Islet precursor cell (in vitro differentiated cells): ENCODE results near the gene CNKSR3.

Experiments used
- DNase-seq: peaks from one replicate; pipeline ENCODE4 v3.0.0-alpha.2; 2018

Gene CNKSR3

DNA sequence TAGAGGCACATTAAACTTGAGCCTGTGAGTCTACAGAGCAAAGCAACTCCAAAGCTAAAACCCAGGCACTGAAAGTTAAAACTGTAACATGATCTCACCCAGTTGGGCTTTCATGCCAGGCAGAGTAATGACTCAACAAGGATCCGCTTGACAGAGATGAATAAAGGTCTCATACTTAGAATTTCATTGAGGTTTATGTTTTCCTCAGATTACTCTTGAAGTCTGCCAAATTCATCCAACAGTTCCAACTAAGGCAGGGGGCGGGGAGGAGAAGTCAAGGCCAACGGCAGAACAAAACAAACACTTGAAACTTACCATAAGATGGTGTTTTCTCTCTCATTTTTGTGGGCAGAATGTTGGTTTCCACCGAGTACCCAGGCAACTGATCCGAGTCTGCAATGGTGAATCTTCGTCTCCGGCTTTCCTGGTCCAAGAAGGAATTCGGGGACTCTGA is 99.8 kb downstream of the CNKSR3 start:
- peak; percentile 61 for DNase-seq

DNA sequence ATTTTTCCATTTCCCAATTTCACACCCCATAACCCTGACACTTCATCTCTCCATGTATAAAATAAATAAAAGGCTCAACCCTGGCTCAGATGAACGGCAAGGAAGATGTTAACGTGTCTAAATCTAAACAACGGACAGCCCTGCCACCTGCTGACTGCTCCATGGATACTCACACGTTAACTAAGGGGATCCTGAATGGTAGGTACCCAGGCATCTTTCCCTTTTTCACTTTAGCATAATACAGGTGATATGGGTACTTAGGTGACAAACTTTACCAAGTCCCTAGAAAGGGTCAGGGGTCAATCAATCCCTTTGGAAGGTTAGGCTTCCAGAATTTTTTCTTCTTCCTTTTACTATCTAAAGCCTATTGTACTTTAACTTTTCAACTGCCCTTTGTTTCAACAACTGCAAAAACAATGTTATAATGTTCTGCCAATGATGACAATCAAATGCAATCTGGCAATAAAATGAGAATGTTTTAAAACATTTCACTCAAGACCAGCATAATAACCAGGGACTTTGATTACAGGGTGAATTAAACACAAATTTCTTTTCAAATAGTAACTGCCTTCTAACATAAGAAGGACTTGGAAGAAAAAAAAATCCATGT is 101.5 kb downstream of the CNKSR3 start:
- no peak for DNase-seq

DNA sequence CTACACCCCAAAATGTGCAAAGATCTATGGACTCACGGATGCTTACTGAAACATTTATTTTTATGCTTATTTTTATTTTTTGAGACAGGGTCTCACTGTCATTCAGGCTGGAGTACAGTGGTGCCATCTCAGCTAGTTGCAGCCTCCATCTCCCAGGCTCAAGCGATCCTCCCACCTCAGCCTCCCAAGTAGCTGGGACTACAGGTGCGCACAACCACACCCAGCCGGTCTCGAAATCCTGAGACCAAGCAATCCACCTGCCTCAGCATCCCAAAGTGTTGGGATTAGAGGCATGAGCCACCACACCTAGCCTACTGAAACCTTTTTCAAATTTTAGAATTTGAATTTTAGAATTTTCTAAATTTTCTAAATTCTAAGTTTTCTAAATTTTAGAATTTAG is 103.0 kb downstream of the CNKSR3 start:
- no peak for DNase-seq

DNA sequence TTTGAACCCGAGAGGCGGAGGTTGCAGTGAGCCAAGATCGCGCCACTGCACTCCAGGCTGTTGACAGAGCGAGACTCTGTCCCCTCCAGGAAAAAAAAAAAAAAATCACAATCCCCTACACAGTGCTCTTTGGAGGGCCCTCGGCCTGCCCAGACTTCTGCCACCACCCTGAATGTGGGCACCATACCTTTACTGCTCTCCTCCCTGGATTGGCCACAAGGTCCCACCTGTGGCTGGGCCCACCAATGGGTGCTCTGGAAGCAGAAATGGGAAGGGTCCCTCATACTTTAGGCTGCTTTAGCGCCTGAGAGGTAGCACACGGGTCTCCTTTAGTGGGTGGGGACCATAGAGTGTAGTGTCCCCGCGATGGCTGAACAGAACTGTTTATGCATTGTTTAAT is 103.6 kb downstream of the CNKSR3 start:
- DNase-seq = no peak

DNA sequence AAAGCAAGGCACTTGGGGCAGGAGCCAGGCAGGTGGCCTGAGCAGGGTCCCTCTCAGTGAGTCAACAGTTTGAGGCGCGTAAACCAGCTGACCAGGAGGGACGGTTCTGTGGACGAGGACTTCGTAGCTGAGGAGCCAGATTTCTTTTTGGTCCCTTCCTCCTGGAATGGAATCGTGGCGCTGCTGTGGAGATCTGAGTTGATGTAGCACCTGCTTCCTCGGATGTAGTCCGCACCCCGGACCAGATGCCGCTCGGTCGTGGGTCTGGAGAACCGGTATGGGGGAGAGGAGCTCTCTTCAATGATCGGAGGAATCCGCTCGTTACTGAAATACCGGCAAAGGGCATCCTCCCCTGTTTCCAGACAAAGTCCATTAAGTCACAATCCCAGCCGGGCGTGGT is 104.2 kb downstream of the CNKSR3 start:
- no peak for DNase-seq

DNA sequence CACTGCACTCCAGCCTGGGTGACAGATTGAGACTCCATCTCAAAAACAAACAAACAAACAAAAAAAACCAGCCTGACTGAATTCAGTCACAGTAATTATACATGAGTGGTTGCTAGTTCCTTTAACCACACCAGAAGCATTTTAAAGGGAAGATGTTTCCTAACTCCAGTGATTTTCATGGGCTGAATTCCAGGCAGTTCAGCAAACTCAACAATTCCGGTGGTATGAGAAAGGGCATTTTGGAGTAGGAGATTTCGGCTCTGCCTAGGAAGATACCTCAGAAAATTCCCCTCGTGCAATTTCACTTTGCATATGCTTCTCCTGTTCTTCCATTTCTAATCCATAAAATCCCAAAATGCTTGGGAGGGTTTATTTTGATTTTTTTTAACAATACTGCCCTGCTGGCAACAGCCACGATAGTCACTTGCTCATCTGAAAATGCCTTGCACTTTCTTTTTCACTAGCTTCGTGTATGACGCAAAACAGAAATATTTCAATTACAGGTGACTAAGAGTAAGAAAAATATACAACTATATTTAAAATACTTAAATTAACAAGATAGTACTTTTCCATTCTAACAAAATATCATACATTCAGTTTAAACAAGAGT is 105.6 kb downstream of the CNKSR3 start:
- DNase-seq = no peak

DNA sequence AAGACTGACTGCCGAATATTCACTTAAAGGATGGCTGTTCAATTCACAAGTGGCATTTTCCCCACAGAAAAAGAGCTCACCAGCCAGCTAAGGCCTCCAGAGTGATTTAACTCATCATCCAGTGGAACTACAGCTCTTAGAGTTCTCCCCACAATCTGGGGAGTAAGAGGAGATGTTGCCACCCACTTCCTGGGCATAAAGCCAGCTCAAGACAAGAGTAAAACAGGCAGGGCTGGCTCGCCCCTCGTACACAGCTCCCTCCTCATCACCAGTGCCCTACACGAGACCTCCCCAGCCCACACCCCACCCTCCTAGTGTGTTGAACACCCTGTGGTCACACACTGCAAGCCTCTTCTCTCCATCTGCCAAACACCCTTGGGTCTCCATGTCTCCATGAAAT is 106.7 kb downstream of the CNKSR3 start:
- DNase-seq = no peak

DNA sequence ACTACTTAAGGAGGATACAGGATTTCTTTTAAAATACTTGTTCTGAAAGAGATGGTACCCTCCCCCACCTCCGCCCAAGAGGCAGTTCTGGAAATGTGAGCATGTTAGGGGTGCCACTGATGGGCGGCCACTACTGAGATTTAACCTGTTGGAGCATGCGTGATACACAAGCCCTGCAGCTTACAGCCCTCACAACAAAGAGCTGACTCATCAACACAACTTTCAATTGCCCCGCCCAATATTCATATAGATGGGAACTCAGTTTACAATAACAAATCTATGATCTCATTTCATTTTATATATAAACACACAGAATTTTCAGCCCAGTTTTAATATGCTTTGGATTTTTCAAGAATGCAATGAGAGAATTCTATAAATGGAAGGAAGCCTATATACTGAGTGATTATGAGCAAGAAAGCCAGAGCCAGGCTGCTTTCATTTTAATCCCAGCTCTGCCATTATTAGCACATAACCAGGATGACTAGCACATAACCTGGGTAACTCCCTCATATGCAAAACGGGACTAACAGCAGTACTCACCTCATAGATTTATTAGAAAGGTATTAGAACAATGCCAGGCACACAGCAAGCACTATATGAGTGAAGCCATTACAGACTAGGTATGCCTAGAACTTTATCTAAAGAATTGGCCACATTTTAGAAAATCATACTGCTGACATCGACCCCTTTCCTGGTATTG is 108.3 kb downstream of the CNKSR3 start:
- no peak for DNase-seq

DNA sequence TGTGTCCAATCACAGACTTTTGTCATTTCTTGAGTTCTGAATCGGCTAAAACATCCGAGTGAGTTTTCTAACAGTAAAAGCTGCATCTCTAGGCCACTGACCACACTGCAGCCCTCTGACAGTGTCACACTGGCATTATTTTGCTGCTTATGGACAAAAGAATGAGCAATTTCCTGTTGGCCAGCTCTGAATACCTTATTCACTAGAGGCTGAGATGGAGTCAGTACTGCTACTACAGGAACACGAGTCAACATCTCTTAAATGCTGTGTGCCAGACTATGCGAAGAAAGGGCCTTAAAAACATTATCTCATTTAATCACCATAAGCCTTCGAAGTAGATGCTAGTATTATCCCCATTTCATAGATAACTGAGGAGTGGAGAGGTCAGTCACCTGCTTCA is 111.4 kb downstream of the CNKSR3 start:
- no peak for DNase-seq

DNA sequence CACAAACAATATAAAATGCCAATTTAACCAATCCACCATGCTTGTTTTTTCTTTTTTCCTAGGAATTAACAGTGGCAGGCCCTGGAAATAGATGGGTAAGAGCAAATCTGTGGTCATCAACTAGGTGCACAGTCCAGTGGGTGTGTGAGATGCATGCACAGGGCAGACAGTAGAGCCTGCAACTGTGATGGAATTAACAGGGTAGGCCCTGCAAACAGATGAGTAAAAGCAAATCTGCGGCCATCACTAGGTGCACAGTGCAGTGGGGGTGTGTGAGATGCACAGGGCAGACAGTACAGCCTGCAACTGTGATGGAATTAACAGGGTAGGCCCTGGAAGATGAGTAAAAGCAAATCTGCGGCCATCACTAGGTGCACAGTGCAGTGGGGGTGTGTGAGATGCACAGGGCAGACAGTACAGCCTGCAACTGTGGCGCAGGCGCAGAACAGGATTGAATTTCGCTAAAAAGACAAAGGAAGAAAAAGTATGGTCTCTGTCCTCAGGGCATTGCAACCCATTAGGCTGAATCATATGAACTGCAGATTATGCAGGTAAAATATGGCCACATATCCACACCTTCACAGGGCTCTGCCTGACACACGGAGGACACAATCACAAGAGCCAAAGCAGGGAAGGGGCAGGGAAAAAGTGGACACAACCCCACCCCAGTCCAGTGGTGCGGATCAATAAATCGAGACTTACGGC is 112.8 kb downstream of the CNKSR3 start:
- no peak for DNase-seq

DNA sequence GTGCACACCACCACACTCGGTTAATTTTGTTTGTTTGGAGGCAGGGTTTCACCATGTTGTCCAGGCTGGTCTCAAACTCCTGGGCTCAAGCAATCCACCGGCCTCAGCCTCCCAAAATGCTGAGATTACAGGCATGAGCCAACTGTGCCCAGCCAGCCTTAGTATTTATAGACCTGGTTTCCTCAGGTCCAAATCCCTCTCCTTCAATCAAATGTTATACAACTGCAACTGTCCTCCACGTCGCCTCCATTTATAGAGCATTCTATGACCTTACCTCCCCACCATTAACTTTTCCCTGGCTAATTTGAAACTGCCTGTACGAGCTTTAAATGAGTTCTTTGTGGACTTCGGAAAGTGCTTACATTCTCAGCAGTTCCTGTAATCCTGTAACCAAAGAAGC is 114.6 kb downstream of the CNKSR3 start:
- DNase-seq = no peak

DNA sequence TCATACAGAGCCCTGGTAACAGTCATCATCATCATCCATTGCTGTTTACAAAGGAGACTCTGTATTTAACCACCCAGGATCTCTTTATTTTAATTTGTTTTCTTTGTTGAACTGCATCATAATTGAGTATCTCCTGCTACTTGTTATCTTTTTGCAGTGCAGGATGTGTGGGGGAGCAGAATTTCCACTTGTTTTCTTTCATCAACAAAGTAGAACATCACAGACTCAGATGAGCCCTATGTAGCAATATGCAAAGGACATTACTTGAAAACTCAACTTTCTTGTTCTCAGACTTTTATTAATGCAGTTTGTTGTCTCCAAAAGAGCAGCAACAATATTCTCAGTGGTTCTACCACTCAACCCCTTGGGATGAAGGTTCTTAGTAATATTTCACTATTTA is 115.2 kb downstream of the CNKSR3 start:
- DNase-seq = no peak

DNA sequence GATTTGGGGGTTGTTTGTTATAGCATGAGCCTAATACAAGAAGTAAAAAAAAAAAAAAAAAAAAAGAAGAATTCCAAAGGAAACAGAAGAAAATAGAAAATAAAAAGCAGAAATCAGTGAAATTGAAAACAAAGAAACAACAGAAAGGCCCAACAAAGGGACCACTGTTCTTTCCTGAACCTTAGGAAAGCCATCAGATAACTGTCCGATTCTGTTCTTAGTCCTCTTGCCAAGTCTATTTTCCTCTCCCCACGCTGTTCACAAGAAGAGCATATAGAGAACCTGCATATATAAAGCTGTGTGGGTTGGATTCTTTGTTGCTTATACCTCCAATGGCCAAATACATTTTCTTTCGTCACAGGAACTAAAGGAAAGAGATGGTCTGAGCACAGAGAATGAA is 115.9 kb downstream of the CNKSR3 start:
- no peak for DNase-seq

DNA sequence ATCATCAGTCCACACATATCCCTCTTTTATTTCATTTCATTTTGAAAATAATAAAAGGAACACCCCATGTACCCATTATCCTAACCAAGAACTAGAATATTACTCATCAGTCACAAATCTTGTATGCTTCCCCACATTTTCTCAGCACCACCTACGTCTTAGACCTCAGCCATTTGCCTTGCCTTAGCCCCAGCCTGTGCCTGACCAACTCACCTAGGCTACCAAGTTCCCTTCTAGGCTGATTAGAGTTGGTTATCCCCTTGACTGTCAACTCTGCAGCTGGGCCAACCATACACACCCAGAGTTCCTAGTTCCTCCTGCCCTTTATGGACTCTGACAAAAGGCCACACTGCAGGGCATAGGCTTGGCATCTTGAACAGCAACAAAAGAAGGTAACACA is 120.5 kb downstream of the CNKSR3 start:
- no peak for DNase-seq

DNA sequence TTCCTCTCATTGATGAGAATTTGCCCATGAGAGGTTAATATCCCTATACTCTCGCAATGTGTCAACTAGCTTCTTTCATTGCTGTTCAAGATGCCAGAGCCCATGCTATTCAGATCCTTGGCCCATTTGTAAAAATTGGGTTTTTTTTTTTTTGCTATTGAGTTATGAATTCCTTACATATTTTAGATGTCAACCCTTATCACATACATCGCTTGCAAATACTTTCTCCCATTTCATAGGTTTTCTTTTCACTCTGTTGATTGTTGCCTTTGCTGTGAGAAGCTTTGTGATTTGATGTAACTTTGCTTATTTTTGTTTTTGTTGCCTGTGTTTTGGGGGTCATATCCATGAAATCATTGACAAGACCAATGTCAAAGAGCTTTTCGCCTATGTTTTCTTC is 121.7 kb downstream of the CNKSR3 start:
- DNase-seq = no peak

DNA sequence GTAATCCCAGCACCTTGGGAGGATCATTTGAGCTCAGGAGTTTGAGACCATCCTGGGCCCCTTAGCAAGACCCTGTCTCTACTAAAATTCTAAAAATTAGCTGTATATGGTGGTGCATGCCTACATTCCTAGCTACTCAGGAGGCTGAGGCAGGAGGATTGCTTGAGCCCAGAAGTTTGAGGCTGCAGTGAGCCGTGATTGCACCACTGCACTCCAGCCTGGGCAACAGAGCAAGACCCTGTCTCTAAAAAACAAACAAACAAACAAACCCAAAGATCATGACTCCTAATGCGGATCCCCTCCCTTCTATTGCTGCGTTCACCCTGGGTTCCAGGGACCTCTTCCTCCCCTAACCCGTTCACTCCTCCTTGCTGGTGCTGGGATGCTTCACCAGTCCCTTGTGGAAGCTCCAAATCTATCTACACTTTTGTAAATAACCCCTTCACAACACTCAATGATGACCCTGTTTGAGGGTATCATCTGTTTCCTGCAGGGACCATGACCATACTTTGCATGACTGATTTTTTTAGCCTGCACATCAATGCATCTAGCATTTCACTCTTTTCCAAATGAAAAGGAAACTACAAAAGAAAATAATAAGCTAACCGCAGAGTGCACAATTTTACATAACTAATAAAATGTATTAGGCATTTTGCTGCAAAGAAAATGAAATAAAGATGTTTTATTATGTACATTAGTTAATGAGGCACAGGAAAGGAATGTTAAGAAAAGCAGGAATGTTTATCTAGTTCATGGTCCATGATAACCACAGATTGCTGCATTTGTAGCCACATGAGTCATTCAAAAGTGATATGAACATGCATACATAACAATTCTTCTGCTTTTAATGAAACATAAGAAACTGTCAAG is 123.4 kb downstream of the CNKSR3 start:
- DNase-seq = no peak

DNA sequence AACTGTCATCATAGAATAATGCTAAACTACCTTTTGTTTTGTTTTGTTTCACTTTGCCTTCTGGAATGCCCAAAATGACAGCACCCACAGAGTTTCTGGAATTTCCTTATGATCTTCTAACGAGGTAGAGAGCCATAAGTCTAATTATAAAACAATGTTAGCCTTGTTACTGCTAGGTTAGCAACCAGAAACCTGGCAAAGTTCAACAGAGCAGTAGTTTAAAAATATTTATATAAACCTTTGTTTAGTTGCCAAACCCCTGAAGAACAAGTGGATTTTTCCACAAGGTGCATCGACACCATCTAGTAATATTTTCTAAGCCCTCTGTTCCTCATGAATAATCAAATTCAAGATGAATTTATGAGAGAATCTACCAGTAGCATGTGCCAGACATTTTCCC is 126.3 kb downstream of the CNKSR3 start:
- DNase-seq = no peak

DNA sequence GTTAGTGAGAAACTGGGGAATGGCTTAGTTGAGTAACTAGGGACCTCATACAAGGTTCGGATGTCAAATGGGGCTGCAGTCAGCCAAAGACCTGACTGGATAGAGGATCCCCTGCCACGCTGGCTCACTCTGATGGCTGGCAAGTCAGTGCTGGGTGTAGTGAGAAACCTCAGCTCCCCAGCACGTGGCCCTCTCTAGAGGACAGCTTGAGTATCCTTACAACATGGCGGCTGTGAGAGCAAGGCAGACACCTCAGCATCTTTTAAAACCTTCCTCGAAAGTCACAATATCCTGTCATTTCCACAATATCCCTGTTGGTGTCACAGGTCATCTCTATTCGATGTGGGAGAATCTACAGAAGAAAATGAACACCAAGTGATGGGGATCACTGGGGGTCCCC is 127.2 kb downstream of the CNKSR3 start:
- DNase-seq = no peak

DNA sequence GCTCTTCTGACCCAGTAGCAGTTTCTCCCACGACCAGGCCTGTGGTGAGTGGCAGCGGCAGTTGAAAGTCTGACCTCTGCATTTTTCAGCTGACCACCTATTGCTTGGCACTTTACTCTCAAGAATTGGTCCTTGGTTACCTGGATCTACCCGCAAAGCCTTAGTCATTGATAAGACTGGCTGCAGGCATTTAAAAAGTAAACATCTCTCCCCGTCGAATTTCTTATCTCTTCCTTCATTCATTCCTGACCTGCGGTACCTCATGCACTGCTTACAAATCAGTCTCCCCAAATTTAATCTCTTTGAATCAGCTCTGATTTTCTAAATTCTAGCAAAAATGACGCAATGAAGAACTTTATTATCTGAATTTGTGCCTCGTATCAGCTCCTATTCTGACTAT is 127.7 kb downstream of the CNKSR3 start:
- DNase-seq = no peak

DNA sequence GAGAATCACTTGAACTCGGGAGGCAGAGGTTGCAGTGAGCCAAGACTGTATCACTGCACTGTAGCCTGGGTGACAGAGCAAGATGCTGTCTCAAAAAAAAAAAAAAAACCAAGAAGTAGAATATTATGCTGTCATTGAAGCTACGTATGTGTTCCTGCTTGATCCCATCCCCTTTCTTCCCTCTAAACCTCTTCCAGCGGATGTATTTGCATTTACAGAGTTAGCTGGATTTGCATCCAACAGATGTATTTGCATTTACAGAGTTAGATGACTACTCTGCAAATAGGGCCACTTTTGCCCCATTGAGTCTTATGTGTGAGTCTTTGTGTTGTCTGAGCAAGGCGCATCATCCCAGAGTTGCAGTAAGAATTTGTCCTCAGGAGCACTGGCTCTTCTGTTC is 128.9 kb downstream of the CNKSR3 start:
- no peak for DNase-seq

DNA sequence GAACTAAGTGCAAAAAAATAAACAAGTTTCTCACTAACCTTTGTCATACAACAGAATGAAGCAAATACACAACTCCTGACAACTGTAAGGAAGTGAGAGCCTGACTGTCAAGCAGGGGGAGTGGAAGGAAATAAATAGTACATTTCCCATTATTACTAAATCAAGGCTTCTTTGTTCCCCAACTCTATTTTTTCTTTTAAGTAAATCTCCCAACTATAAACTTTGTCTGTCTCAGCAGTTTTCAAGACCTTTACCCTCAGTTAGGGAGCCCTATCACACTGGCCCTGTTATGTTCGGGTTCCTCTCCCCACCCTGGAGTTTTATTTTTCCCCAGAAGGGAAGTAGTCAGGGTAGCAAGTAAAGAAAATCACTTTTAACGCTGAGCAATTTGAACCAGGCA is 129.7 kb downstream of the CNKSR3 start:
- no peak for DNase-seq

DNA sequence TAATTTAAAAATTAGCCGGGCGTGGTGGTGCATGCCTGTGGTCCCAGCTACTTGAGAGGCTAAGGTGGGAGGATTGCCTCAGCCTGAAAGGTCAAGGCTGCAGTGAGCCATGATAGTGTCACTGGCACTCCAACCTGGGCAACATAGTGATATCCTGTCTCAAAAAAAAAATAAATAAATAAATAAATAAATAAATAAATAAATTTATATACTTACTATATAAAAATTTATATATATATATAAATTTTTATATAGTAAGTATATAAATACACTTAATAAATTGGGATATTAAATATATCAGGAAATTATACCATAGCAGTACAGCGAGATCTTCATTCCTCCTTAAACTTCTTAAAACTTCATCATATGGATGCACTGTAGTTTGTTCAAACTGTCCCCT is 130.9 kb downstream of the CNKSR3 start:
- DNase-seq = no peak

DNA sequence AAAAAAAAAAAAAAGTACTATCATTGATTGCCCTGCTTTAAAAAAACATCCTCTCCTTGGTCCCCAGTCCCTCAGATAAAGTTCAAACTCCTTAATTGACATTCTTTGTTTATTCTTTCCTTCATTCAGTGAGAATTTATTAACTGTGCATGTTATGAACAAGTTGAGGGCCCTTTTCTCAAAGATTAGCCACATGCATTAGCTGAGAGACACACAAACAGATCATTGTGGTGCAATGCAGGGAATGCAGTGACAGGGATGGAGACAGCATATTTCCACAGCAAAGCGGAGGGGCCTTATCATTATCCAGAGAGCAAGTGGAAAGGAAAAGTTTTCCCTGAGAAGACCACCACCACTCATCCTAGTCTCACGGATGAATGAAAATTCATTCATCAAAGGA is 132.0 kb downstream of the CNKSR3 start:
- DNase-seq = no peak
